SK-N-SH treated with all-trans-retinoic acid at 6 μM for 48 hours (cell line): ENCODE results near the gene LIMCH1.

Experiments
- ATAC-seq: fragments of 200-7000 bp; cut with Tn5 transposase; 3 replicates; pipeline ENCODE4 v1.9.1; 2020; ENCODE audit warnings: mild to moderate bottlenecking, moderate library complexity
- ARNTL ChIP-seq: fragments of 450-650 bp; formaldehyde crosslinking; IDR thresholded peaks from 2 replicates; pipeline ENCODE4 v1.5.0; 2020; ENCODE audit warnings: low read depth, mild to moderate bottlenecking, moderate library complexity, borderline replicate concordance
- BACH2 ChIP-seq: fragments of 250-450 bp; sonication (Bioruptor Pico); IDR thresholded peaks from 2 replicates; pipeline ENCODE4 v1.9.0; 2021; ENCODE audit warnings: mild to moderate bottlenecking, borderline replicate concordance
- CSDC2 ChIP-seq: fragments of 250-450 bp; sonication (Bioruptor Pico); IDR thresholded peaks from 2 replicates; pipeline ENCODE4 v1.5.0; 2020; ENCODE audit warnings: mild to moderate bottlenecking, moderate library complexity
- ESRRG ChIP-seq: fragments of 250-450 bp; sonication (Bioruptor Pico); IDR thresholded peaks from 2 replicates; pipeline ENCODE4 v1.6.1; 2021; ENCODE audit warnings: mild to moderate bottlenecking
- GLIS3 ChIP-seq: fragments of 250-450 bp; sonication (Bioruptor Pico); IDR thresholded peaks from 2 replicates; pipeline ENCODE4 v1.5.0; 2020; ENCODE audit warnings: mild to moderate bottlenecking, moderate library complexity
- ISL1 ChIP-seq: fragments of 250-450 bp; sonication (Bioruptor Pico); IDR thresholded peaks from 2 replicates; pipeline ENCODE4 v2.1.2; 2022; ENCODE audit warnings: mild to moderate bottlenecking, moderate library complexity
- OSR1 ChIP-seq: fragments of 250-450 bp; sonication (Bioruptor Pico); IDR thresholded peaks from 2 replicates; pipeline ENCODE4 v1.8.0; 2022; ENCODE audit warnings: moderate library complexity, mild to moderate bottlenecking, inconsistent platforms
- PPARA ChIP-seq: fragments of 250-450 bp; sonication (Bioruptor Pico); IDR thresholded peaks from 2 replicates; pipeline ENCODE4 v1.5.0; 2020; ENCODE audit warnings: mild to moderate bottlenecking, borderline replicate concordance
- RARB ChIP-seq: fragments of 250-450 bp; sonication (Bioruptor Pico); IDR thresholded peaks from 2 replicates; pipeline ENCODE4 v1.8.0; 2021; ENCODE audit warnings: mild to moderate bottlenecking, moderate library complexity
- SNAI2 ChIP-seq: fragments of 250-450 bp; sonication (Bioruptor Pico); IDR thresholded peaks from 2 replicates; pipeline ENCODE4 v1.5.0; 2020; ENCODE audit warnings: mild to moderate bottlenecking, moderate library complexity
- TCF4 ChIP-seq: fragments of 250-450 bp; sonication (Bioruptor Pico); IDR thresholded peaks from 2 replicates; pipeline ENCODE4 v1.8.0; 2021; ENCODE audit warnings: mild to moderate bottlenecking, moderate library complexity, borderline replicate concordance
- TOX ChIP-seq: fragments of 250-450 bp; sonication (Bioruptor Pico); IDR thresholded peaks from 2 replicates; pipeline ENCODE4 v1.8.0; 2021; ENCODE audit warnings: mild to moderate bottlenecking, moderate library complexity, borderline replicate concordance
- ZC3H10 ChIP-seq: fragments of 250-450 bp; sonication (Bioruptor Pico); IDR thresholded peaks from 2 replicates; pipeline ENCODE4 v1.5.1; 2021; ENCODE audit warnings: mild to moderate bottlenecking, moderate library complexity
- ZFP3 ChIP-seq: fragments of 250-450 bp; sonication (Bioruptor Pico); IDR thresholded peaks from 2 replicates; pipeline ENCODE4 v1.5.0; 2020; ENCODE audit warnings: mild to moderate bottlenecking, moderate library complexity
- ZFP30 ChIP-seq: fragments of 450-650 bp; formaldehyde crosslinking; IDR thresholded peaks from 2 replicates; pipeline ENCODE4 v1.5.0; 2022; ENCODE audit warnings: mild to moderate bottlenecking, moderate library complexity
- ZNF565 ChIP-seq: fragments of 450-650 bp; formaldehyde crosslinking; conservative IDR thresholded peaks from 2 replicates; pipeline ENCODE4 v1.5.0; 2020; ENCODE audit warnings: low read depth, mild to moderate bottlenecking, moderate library complexity
- ZNF70 ChIP-seq: fragments of 450-650 bp; formaldehyde crosslinking; IDR thresholded peaks from 2 replicates; pipeline ENCODE4 v1.5.0; 2020; ENCODE audit warnings: mild to moderate bottlenecking, moderate library complexity
- ZNF8 ChIP-seq: fragments of 450-650 bp; formaldehyde crosslinking; IDR thresholded peaks from 2 replicates; pipeline ENCODE4 v1.5.0; 2020; ENCODE audit warnings: mild to moderate bottlenecking, moderate library complexity
- TF ChIP-seq, protein P1 (sequence below): fragments of 250-450 bp; sonication (Bioruptor Pico); IDR thresholded peaks from 2 replicates; pipeline ENCODE4 v1.5.0; 2020; ENCODE audit warnings: mild to moderate bottlenecking, moderate library complexity
- TF ChIP-seq, protein P2 (sequence below): fragments of 250-450 bp; sonication (Bioruptor Pico); IDR thresholded peaks from 2 replicates; pipeline ENCODE4 v1.8.0; 2020; ENCODE audit warnings: mild to moderate bottlenecking, moderate library complexity, borderline replicate concordance
- TF ChIP-seq, protein P3 (sequence below): fragments of 250-450 bp; sonication (Bioruptor Pico); IDR thresholded peaks from 2 replicates; pipeline ENCODE4 v1.8.0; 2021; ENCODE audit warnings: low read depth, mild to moderate bottlenecking, moderate library complexity, borderline replicate concordance
- TF ChIP-seq, protein P4 (sequence below): fragments of 250-450 bp; sonication (Bioruptor Pico); IDR thresholded peaks from 2 replicates; pipeline ENCODE4 v1.5.1; 2020; ENCODE audit warnings: low read depth, mild to moderate bottlenecking, moderate library complexity
- TF ChIP-seq, protein P5 (sequence below): fragments of 250-450 bp; sonication (Bioruptor Pico); IDR thresholded peaks from 2 replicates; pipeline ENCODE4 v1.5.1; 2021; ENCODE audit warnings: mild to moderate bottlenecking, moderate library complexity

The LIMCH1 gene

DNA sequence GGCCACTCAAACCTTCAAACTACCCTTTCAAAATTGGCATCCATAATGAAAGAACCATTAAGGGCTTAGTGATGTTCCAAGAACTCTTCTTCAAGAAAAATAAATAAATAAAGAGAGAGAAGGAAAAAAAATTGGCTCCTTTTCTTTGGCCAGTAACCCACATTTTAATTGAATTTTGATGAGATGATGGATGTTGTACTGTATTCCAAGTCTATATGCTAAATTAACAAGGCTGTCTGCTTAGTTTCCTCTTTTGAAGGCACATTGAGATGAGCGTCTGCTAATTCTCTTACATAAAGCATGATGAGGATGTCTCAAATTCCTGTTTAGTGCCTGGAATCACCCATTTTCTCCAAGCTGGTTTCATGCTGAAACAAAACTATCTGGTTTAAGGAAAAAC, 177.2 kb downstream of the LIMCH1 start:
- TF ChIP-seq ISL1 (CRISPR knock-in tag) (peak; percentile 86), RARB (CRISPR knock-in tag) (no peak), OSR1 (CRISPR knock-in tag) (no peak), ZFP30 (CRISPR knock-in tag) (no peak), SNAI2 (no peak), ESRRG (CRISPR knock-in tag) (no peak), GLIS3 (CRISPR knock-in tag) (no peak), ZC3H10 (CRISPR knock-in tag) (no peak), TCF4 (CRISPR knock-in tag) (peak; percentile 43; the same call in 1 of the 2 replicates), TOX (no peak), ARNTL (CRISPR knock-in tag) (no peak), ZNF8 (CRISPR knock-in tag) (0 out of 2 replicates have a peak, but pooled peaks have one; percentile 3), ZNF70 (no peak), PPARA (CRISPR knock-in tag) (no peak), ZFP3 (CRISPR knock-in tag) (no peak), CSDC2 (CRISPR knock-in tag) (no peak), ZNF565 (no peak), BACH2 (CRISPR knock-in tag) (no peak)
- TF ChIP-seq, protein P1, sequence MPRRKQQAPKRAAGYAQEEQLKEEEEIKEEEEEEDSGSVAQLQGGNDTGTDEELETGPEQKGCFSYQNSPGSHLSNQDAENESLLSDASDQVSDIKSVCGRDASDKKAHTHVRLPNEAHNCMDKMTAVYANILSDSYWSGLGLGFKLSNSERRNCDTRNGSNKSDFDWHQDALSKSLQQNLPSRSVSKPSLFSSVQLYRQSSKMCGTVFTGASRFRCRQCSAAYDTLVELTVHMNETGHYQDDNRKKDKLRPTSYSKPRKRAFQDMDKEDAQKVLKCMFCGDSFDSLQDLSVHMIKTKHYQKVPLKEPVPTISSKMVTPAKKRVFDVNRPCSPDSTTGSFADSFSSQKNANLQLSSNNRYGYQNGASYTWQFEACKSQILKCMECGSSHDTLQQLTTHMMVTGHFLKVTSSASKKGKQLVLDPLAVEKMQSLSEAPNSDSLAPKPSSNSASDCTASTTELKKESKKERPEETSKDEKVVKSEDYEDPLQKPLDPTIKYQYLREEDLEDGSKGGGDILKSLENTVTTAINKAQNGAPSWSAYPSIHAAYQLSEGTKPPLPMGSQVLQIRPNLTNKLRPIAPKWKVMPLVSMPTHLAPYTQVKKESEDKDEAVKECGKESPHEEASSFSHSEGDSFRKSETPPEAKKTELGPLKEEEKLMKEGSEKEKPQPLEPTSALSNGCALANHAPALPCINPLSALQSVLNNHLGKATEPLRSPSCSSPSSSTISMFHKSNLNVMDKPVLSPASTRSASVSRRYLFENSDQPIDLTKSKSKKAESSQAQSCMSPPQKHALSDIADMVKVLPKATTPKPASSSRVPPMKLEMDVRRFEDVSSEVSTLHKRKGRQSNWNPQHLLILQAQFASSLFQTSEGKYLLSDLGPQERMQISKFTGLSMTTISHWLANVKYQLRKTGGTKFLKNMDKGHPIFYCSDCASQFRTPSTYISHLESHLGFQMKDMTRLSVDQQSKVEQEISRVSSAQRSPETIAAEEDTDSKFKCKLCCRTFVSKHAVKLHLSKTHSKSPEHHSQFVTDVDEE (CRISPR knock-in tag) = peak; percentile 52; the same call in 1 of the 2 replicates
- TF ChIP-seq, protein P2, sequence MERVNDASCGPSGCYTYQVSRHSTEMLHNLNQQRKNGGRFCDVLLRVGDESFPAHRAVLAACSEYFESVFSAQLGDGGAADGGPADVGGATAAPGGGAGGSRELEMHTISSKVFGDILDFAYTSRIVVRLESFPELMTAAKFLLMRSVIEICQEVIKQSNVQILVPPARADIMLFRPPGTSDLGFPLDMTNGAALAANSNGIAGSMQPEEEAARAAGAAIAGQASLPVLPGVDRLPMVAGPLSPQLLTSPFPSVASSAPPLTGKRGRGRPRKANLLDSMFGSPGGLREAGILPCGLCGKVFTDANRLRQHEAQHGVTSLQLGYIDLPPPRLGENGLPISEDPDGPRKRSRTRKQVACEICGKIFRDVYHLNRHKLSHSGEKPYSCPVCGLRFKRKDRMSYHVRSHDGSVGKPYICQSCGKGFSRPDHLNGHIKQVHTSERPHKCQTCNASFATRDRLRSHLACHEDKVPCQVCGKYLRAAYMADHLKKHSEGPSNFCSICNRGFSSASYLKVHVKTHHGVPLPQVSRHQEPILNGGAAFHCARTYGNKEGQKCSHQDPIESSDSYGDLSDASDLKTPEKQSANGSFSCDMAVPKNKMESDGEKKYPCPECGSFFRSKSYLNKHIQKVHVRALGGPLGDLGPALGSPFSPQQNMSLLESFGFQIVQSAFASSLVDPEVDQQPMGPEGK (CRISPR knock-in tag) = no peak
- TF ChIP-seq, protein P3, sequence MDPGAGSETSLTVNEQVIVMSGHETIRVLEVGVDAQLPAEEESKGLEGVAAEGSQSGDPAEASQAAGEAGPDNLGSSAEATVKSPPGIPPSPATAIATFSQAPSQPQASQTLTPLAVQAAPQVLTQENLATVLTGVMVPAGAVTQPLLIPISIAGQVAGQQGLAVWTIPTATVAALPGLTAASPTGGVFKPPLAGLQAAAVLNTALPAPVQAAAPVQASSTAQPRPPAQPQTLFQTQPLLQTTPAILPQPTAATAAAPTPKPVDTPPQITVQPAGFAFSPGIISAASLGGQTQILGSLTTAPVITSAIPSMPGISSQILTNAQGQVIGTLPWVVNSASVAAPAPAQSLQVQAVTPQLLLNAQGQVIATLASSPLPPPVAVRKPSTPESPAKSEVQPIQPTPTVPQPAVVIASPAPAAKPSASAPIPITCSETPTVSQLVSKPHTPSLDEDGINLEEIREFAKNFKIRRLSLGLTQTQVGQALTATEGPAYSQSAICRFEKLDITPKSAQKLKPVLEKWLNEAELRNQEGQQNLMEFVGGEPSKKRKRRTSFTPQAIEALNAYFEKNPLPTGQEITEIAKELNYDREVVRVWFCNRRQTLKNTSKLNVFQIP (CRISPR knock-in tag) = peak; percentile 22; the same call in 1 of the 2 replicates
- TF ChIP-seq, protein P4, sequence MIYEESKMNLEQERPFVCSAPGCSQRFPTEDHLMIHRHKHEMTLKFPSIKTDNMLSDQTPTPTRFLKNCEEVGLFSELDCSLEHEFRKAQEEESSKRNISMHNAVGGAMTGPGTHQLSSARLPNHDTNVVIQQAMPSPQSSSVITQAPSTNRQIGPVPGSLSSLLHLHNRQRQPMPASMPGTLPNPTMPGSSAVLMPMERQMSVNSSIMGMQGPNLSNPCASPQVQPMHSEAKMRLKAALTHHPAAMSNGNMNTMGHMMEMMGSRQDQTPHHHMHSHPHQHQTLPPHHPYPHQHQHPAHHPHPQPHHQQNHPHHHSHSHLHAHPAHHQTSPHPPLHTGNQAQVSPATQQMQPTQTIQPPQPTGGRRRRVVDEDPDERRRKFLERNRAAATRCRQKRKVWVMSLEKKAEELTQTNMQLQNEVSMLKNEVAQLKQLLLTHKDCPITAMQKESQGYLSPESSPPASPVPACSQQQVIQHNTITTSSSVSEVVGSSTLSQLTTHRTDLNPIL (CRISPR knock-in tag) = no peak
- TF ChIP-seq, protein P5, sequence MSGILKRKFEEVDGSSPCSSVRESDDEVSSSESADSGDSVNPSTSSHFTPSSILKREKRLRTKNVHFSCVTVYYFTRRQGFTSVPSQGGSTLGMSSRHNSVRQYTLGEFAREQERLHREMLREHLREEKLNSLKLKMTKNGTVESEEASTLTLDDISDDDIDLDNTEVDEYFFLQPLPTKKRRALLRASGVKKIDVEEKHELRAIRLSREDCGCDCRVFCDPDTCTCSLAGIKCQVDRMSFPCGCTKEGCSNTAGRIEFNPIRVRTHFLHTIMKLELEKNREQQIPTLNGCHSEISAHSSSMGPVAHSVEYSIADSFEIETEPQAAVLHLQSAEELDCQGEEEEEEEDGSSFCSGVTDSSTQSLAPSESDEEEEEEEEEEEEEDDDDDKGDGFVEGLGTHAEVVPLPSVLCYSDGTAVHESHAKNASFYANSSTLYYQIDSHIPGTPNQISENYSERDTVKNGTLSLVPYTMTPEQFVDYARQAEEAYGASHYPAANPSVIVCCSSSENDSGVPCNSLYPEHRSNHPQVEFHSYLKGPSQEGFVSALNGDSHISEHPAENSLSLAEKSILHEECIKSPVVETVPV (CRISPR knock-in tag) = no peak
- TF ChIP-seq, all 23 proteins: peak for 5
- no peak for ATAC-seq

DNA sequence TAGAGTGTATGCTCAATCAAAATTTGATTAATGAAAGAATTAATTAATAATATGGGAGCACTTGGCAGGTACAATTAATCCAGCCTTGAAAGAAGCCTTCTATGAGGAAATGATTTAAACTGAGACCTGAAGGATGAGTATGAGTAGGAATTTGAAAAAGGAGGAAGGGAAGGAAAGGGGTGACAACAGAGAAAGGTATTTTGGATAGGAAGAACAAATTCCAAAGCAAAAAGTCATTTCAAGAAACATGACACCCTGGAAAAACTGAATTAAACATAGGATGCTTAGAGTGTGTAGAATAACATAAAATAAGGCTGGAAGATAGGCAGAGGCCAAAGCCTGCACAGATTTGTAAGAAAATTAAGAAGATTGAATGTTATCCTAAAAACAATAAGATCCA, 180.9 kb downstream of the LIMCH1 start:
- ATAC-seq = no peak
- TF ChIP-seq, protein P4 (CRISPR knock-in tag) = no peak
- TF ChIP-seq ZC3H10 (CRISPR knock-in tag) (no peak), BACH2 (CRISPR knock-in tag) (no peak), SNAI2 (no peak), CSDC2 (CRISPR knock-in tag) (no peak)
- TF ChIP-seq, protein P5 (CRISPR knock-in tag) = no peak
